Measurements from ENCODE around the gene PTPRD.

- TF ChIP-seq CTCF (IDR thresholded peaks at IDR 0.05) (no peak), EZH2 (IDR thresholded peaks at IDR 0.05; ENCODE audit: borderline replicate concordance, insufficient read depth, low read depth, low read length, poor library complexity, severe bottlenecking) (no peak)
These were observed 2175.5 kb downstream of the PTPRD start for GRCh38 chr9:8437259-8437658.

Measured in B cell (primary cell).